ENCODE results near the gene TMEM131. TPM values are rescaled to one million over a fixed set of nuclear protein-coding genes. Genes with fewer than 3 reads are reported as not detected.

Gene TMEM131
- total RNA-seq, 8 experiments from 2014 or later, result 13.3 to 54.6 (median 20.2) TPM

GRCh38 chr2:97706708-97707345, 288.9 kb downstream of the TMEM131 start:
- no peak for ATAC-seq (replicated peaks in 6 of 8)
- Histone ChIP-seq H3K4me1 (replicated peaks in 1 of 2) (no peaks in the 10 kb centered on the region), H3K4me3 (no peak overlapping the region), H3K27ac (no peak overlapping the region)
- WGBS, 10 experiments, result 80 to 100% methylated on average over 2 to 3 of the region's 11 CpGs; no CpG with 5 or more reads in 8 of the 10 experiments
- in situ Hi-C loops (cut with MboI; ENCODE audit: low pct_unique_long_range_greater_than_20kb in 2 of 9, low sequenced_read_pairs in 9 of 9, unreplicated experiment in 9 of 9), result no loop called here

Other genes starting within 250 kb of the TMEM131 start
- 1 to 10 TPM in 2 of 8 experiments, under 1 TPM in 6; 0.17 to 2.1 (median 0.44) TPM for gene VWA3B, start 91.2 kb upstream of the TMEM131 start, total RNA-seq